Measurements from ENCODE around the gene FNDC3A.
"Not testable (repeated sequence)": the region's sequence is repeated elsewhere in the genome, so short reads cannot be mapped to it uniquely, and the experiment has no call there.

GRCh38 chr13:49163162-49163561, 187.4 kb downstream of the FNDC3A start:
- TF ChIP-seq POLR2A, POLR2AphosphoS5, TAF1 (IDR thresholded peaks at IDR 0.05; ENCODE audit: low read depth, low read length): not testable (repeated sequence)
